Right lobe of liver (tissue), 6 donors: ENCODE measurements around the gene PNPLA7. TPM values are rescaled to one million over a fixed set of nuclear protein-coding genes. Genes with fewer than 3 reads are reported as not detected.

ENCODE experiments used
- ATAC-seq, 4 donors: fragments of 200-7000 bp; cut with Tn5 transposase; one replicate each; pipeline ENCODE4 v1.9.1; 2020; ENCODE audit warnings: mild to moderate bottlenecking in 4 of 4, moderate library complexity in 4 of 4
- DNase-seq, 3 donors: peaks; one replicate each; pipeline ENCODE4 v3.0.0-alpha.2; 2020
- H3K27ac ChIP-seq, 3 donors: fragments of 200-600 bp; one replicate each; pipeline ENCODE4 v1.8.0; 2022
- H3K27me3 ChIP-seq, 2 donors: fragments of 200-600 bp; one replicate each; pipeline ENCODE4 v1.8.0; 2022
- H3K36me3 ChIP-seq, 4 donors: fragments of 200-600 bp; sonication (generic) in 1 of 4; one replicate each; pipeline versions ENCODE4 v1.5.1 to v1.8.0; 2017 to 2022; ENCODE audit warnings: control low read depth in 1 of 4
- H3K4me1 ChIP-seq, 4 donors: fragments of 200-600 bp; sonication (generic) in 1 of 4; one replicate each; pipeline versions ENCODE4 v1.5.1 to v1.8.0; 2017 to 2022; ENCODE audit warnings: control low read depth in 1 of 4
- H3K4me3 ChIP-seq, 3 donors: fragments of 200-600 bp; one replicate each; pipeline ENCODE4 v1.8.0; 2022
- H3K9me3 ChIP-seq, 4 donors: fragments of 200-600 bp; sonication (generic) in 1 of 4; one replicate each; pipeline versions ENCODE4 v1.5.1 to v1.8.0; 2017 to 2022; ENCODE audit warnings: control low read depth in 1 of 4
- POLR2A ChIP-seq: fragments of 450-650 bp; IDR thresholded peaks from one replicate; pipeline ENCODE4 v1.6.1; 2017; ENCODE audit warnings: antibody characterized with exemption, mild to moderate bottlenecking
- WGBS: methylation state at CpG from one replicate; pipeline ENCODE4 v1.1.6; 2018; ENCODE audit warnings: low coverage, low lambda C conversion rate; ENCODE audit not compliant: insufficient coverage; ENCODE audit errors: missing lambda C conversion rate; 5-methylcytosine and 5-hydroxymethylcytosine counted together
- intact Hi-C, 2 donors: fragments of 100-400 bp; cut with DNase I; formaldehyde crosslinking; loops; one replicate each; pipeline versions ENCODE4 v1.11.2 to v1.14.1; 2022
- total RNA-seq, 6 experiments: library from RNA; depleted of rRNA in 2 of 6; stranded (reverse); fragments of >200 nt in 2 of 6; fragmentation: NEBNext Ultra II Directional in 3 of 6; extraction: Animal tissue kit (Norgen Biotek cat#: 25700) in 3 of 6; gene quantifications; one replicate each; pipeline versions ENCODE4 v1.1.0 to v1.2.4, GENCODE V29; 2016 to 2023
- TF ChIP-seq, protein P1 (sequence below), 4 donors: fragments of 200-600 bp in 3 of 4; fragments of 450-650 bp in 1 of 4; IDR thresholded peaks; one replicate each; pipeline versions ENCODE4 v1.5.1 to v1.8.0; 2016 to 2022; ENCODE audit warnings: antibody characterized with exemption in 4 of 4, mild to moderate bottlenecking in 2 of 4
- donor health status: DM: no; HTN: yes; CAD: no.
- donor health status: DM: no; HTN: no; CAD: no.
- donor health status: DM: no; HTN: no; CAD: no.
- donor health status: DM: no; HTN: yes; CAD: no.
- donor health status: DM: no; HTN: yes; CAD: no.

The PNPLA7 gene
- total RNA-seq, 6 experiments from 2014 or later, result 3.9 to 15.6 (median 7.4) TPM

GRCh38 chr9:137588311-137588710, 38.1 kb upstream of the PNPLA7 start:
- peaks cover 0 to 17% (median 6%) of the 10 kb centered on the region in 4 donors for H3K4me1 ChIP-seq
- DNase-seq, result no peak
- H3K4me3 ChIP-seq, result no peak overlapping the region
- WGBS, result no CpG with 5 or more reads among the region's 13 CpGs
- no peak for ATAC-seq
- peaks cover 0 to 14% (median 0%) of the 10 kb centered on the region in 4 donors for H3K36me3 ChIP-seq
- intact Hi-C loops, result no loop called here
- H3K27me3 ChIP-seq, result no peaks in the 10 kb centered on the region
- no peak overlapping the region for H3K27ac ChIP-seq
- TF ChIP-seq POLR2A, result no peak
- TF ChIP-seq, protein P1, sequence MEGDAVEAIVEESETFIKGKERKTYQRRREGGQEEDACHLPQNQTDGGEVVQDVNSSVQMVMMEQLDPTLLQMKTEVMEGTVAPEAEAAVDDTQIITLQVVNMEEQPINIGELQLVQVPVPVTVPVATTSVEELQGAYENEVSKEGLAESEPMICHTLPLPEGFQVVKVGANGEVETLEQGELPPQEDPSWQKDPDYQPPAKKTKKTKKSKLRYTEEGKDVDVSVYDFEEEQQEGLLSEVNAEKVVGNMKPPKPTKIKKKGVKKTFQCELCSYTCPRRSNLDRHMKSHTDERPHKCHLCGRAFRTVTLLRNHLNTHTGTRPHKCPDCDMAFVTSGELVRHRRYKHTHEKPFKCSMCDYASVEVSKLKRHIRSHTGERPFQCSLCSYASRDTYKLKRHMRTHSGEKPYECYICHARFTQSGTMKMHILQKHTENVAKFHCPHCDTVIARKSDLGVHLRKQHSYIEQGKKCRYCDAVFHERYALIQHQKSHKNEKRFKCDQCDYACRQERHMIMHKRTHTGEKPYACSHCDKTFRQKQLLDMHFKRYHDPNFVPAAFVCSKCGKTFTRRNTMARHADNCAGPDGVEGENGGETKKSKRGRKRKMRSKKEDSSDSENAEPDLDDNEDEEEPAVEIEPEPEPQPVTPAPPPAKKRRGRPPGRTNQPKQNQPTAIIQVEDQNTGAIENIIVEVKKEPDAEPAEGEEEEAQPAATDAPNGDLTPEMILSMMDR (IDR thresholded peaks at IDR 0.05), result no peak
- H3K9me3 ChIP-seq, result no peaks in the 10 kb centered on the region

DNA sequence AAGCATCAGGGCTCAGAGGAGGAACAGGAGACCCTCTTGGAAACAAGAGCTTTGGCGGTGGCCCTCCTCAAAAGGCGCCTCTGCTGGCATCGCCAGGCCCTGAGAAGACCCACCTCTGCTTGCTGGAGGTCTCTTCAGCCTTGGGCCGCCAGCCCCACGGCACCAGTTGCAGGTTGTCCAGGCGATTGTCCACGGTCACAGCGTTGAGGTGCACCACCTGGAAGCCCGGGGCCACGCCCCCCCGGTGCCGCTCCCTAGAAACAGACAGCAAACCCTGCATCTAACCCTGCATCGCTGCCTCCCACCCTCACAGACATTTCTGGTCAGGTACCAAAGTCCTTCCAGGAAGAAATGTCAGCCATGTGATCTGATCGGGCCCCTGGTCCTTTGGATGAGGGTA, 36.7 kb upstream of the PNPLA7 start:
- Histone ChIP-seq H3K27me3 (no peaks in the 10 kb centered on the region), H3K4me1 (peaks cover 0 to 12% (median 3%) of the 10 kb centered on the region in 4 donors), H3K4me3 (no peak overlapping the region), H3K27ac (no peak overlapping the region), H3K9me3 (no peaks in the 10 kb centered on the region), H3K36me3 (peaks cover 0 to 18% (median under 1%) of the 10 kb centered on the region in 4 donors)
- DNase-seq, result no peak
- intact Hi-C loops, result no loop called here
- no peak for TF ChIP-seq POLR2A
- TF ChIP-seq, protein P1 (IDR thresholded peaks at IDR 0.05), result no peak
- 100% methylated on average over 1 of the region's 14 CpGs for WGBS
- no peak for ATAC-seq

- H3K4me1 ChIP-seq, result peaks cover 0 to 7% (median under 1%) of the 10 kb centered on the region in 4 donors
- peaks cover 0 to 18% (median under 1%) of the 10 kb centered on the region in 4 donors for H3K36me3 ChIP-seq
- H3K27ac ChIP-seq, result no peak overlapping the region
- DNase-seq (no peak), ATAC-seq (no peak)
- no peaks in the 10 kb centered on the region for H3K9me3 ChIP-seq
- H3K4me3 ChIP-seq, result no peak overlapping the region
- intact Hi-C loops, result no loop called here
- no CpG with 5 or more reads among the region's 8 CpGs for WGBS
- no peaks in the 10 kb centered on the region for H3K27me3 ChIP-seq
- TF ChIP-seq POLR2A, result no peak
- TF ChIP-seq, protein P1 (IDR thresholded peaks at IDR 0.05), result no peak
Observed at GRCh38 chr9:137583957-137584356, 33.8 kb upstream of the PNPLA7 start.

DNA sequence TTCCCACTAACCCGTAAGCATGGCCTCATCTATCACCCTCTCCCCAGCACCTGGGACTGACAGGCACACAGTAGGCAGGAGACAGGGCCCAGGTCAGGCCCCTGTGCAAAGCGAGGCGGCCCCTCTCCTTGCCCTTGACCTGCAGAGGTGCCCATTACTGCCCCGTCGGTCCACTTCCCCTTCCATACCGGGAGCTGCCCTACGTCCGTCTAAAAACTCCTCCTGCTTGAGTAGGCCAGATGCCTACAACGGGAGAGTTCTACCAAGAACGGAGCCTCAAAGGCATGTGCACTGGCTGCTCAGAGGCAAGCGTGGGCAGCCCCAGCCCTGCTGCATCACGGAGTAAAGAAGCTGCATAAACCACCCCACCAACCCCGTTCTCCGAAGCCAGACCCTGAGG, 33.1 kb upstream of the PNPLA7 start:
- H3K27ac ChIP-seq, result no peak overlapping the region
- intact Hi-C loops, result no loop called here
- WGBS, result 70% methylated on average over 2 of the region's 14 CpGs
- H3K27me3 ChIP-seq, result no peaks in the 10 kb centered on the region
- TF ChIP-seq, protein P1 (IDR thresholded peaks at IDR 0.05), result no peak
- no peak for TF ChIP-seq POLR2A
- DNase-seq, result no peak
- peaks cover 0 to 7% (median 0%) of the 10 kb centered on the region in 4 donors for H3K4me1 ChIP-seq
- H3K9me3 ChIP-seq, result no peaks in the 10 kb centered on the region
- H3K4me3 ChIP-seq, result no peak overlapping the region
- ATAC-seq, result no peak
- peaks cover 0 to 18% (median under 1%) of the 10 kb centered on the region in 4 donors for H3K36me3 ChIP-seq
